GM23338 (cell line): ENCODE data around the gene ZMYND11.
"Not testable (repeated sequence)": the region's sequence is repeated elsewhere in the genome, so short reads cannot be mapped to it uniquely, and the experiment has no call there.

Experiments
- CTCF ChIP-seq, 2 experiments: fragments of 200-600 bp in 1 of 2; sonication (generic) in 1 of 2; conservative IDR thresholded peaks; 2 replicates each; pipeline versions ENCODE4 v1.5.1 to v1.6.1; 2016 to 2017; ENCODE audit warnings: antibody characterized with exemption in 2 of 2, low read depth in 2 of 2, mild to moderate bottlenecking in 2 of 2, moderate library complexity in 1 of 2
- EZH2 ChIP-seq: fragments of 200-600 bp; sonication (generic); IDR thresholded peaks from one replicate; pipeline ENCODE4 v1.8.0; 2017; ENCODE audit warnings: antibody characterized with exemption, mild to moderate bottlenecking, low read depth; ENCODE audit not compliant: unreplicated experiment
- EZH2phosphoT487 ChIP-seq: fragments of 200-600 bp; sonication (generic); IDR thresholded peaks from one replicate; pipeline ENCODE4 v1.8.1; 2018; ENCODE audit warnings: antibody characterized with exemption; ENCODE audit not compliant: unreplicated experiment
- REST ChIP-seq: IDR thresholded peaks from one replicate; pipeline ENCODE4 v1.6.1; 2018; ENCODE audit warnings: antibody characterized with exemption; ENCODE audit not compliant: unreplicated experiment
- ZNF114 ChIP-seq: fragments of 250-450 bp; sonication (Bioruptor Pico); IDR thresholded peaks from 2 replicates; pipeline ENCODE4 v1.5.0; 2020; ENCODE audit warnings: mild to moderate bottlenecking, moderate library complexity

GRCh38 chr10:265816-266588 is 130.7 kb downstream of the ZMYND11 start:
- TF ChIP-seq CTCF (conservative IDR thresholded peaks at IDR 0.05; ENCODE audit: low read depth in 2 of 2); REST; EZH2; ZNF114 (CRISPR knock-in tag); EZH2phosphoT487: not testable (repeated sequence)
